ENCODE measurements around the gene FAM216A. TPM values are rescaled to one million over a fixed set of nuclear protein-coding genes. Genes with fewer than 3 reads are reported as not detected.
"Not testable (repeated sequence)": the region's sequence is repeated elsewhere in the genome, so short reads cannot be mapped to it uniquely, and the experiment has no call there.

FAM216A gene
- total and polyA plus RNA-seq, 8 donors, result 3.8 to 19.3 (median 5.6) TPM; not detected in 2

- WGBS, 5 donors, result 64 to 81% (median 78%) methylated on average over 6 of the region's 6 CpGs
- Histone ChIP-seq H3K4me1 (peaks cover 0 to 7% (median 3%) of the 10 kb centered on the region in 4 donors), H3K36me3 (no peaks in the 10 kb centered on the region), H3K27me3 (no peaks in the 10 kb centered on the region), H3K4me3 (no peak overlapping the region), H3K27ac (no peak overlapping the region), H3K9me3 (no peaks in the 10 kb centered on the region)
- intact Hi-C loops (cut with DNase I; ENCODE audit: low total_unique reads), result loop anchor here (5.0 kb wide), 1 partner anchor 88 kb away; no protein-coding TSS in a partner anchor
- TF ChIP-seq EP300 (IDR thresholded peaks at IDR 0.05) (no peak), POLR2A (IDR thresholded peaks at IDR 0.05) (no peak), POLR2AphosphoS5 (IDR thresholded peaks at IDR 0.05) (no peak), CTCF (IDR thresholded peaks at IDR 0.05) (no peak)
- no peak for DNase-seq
Measured at GRCh38 chr12:110513842-110514241, 45.2 kb downstream of the FAM216A start.

- WGBS, 5 donors, result 25 to 54% (median 38%) methylated on average over 1 of the region's 1 CpG
- Histone ChIP-seq H3K4me3 (no peak overlapping the region), H3K9me3 (no peaks in the 10 kb centered on the region), H3K27me3 (no peaks in the 10 kb centered on the region), H3K36me3 (no peaks in the 10 kb centered on the region), H3K4me1 (peaks cover 0 to 7% (median 3%) of the 10 kb centered on the region in 4 donors), H3K27ac (no peak overlapping the region)
- DNase-seq, result no peak
- TF ChIP-seq EP300 (IDR thresholded peaks at IDR 0.05) (no peak), CTCF (IDR thresholded peaks at IDR 0.05) (no peak), POLR2AphosphoS5 (IDR thresholded peaks at IDR 0.05) (no peak), POLR2A (IDR thresholded peaks at IDR 0.05) (no peak)
- intact Hi-C loops (cut with DNase I; ENCODE audit: low total_unique reads), result loop anchor here (5.0 kb wide), 1 partner anchor 88 kb away; no protein-coding TSS in a partner anchor
Measured at GRCh38 chr12:110514363-110514762, 45.7 kb downstream of the FAM216A start.

- Histone ChIP-seq H3K4me3 (no peak overlapping the region), H3K27ac (no peak overlapping the region), H3K4me1 (peaks cover 0 to 7% (median 3%) of the 10 kb centered on the region in 4 donors), H3K9me3 (no peaks in the 10 kb centered on the region), H3K27me3 (no peaks in the 10 kb centered on the region), H3K36me3 (no peaks in the 10 kb centered on the region)
- no peak for TF ChIP-seq POLR2A (IDR thresholded peaks at IDR 0.05)
- no peak for TF ChIP-seq POLR2AphosphoS5 (IDR thresholded peaks at IDR 0.05)
- TF ChIP-seq EP300 (IDR thresholded peaks at IDR 0.05), result no peak
- TF ChIP-seq CTCF (IDR thresholded peaks at IDR 0.05), result no peak
- WGBS, 5 donors, result 77 to 93% (median 92%) methylated on average over 3 of the region's 3 CpGs
- DNase-seq, result no peak
- intact Hi-C loops (cut with DNase I; ENCODE audit: low total_unique reads), result no loop called here
Measured at GRCh38 chr12:110516995-110517394, 48.4 kb downstream of the FAM216A start.

- H3K9me3 ChIP-seq; DNase-seq; H3K4me1 ChIP-seq; intact Hi-C loops (cut with DNase I; ENCODE audit: low total_unique reads); H3K27me3 ChIP-seq; H3K27ac ChIP-seq; H3K36me3 ChIP-seq; H3K4me3 ChIP-seq: not testable (repeated sequence)
- WGBS, 5 donors, result 95 to 99% (median 98%) methylated on average over 7 to 8 of the region's 8 CpGs
Measured at GRCh38 chr12:110518014-110518413, 49.4 kb downstream of the FAM216A start.

- intact Hi-C loops (cut with DNase I; ENCODE audit: low total_unique reads), result not testable (repeated sequence)
Measured at GRCh38 chr12:110520876-110521712, 52.4 kb downstream of the FAM216A start.

More at GRCh38 chr12:110520876-110521712, 52.4 kb downstream of the FAM216A start:
- H3K4me3 ChIP-seq, H3K36me3 ChIP-seq, H3K27me3 ChIP-seq, H3K4me1 ChIP-seq, H3K9me3 ChIP-seq, H3K27ac ChIP-seq, DNase-seq: not testable (repeated sequence)
- 78 to 90% (median 82%) methylated on average over 11 of the region's 11 CpGs for WGBS, 5 donors
